Measurements from ENCODE around the gene AHCYL1. TPM values are rescaled to one million over a fixed set of nuclear protein-coding genes. Genes with fewer than 3 reads are reported as not detected.

Gene AHCYL1
- total and polyA plus RNA-seq, 2 donors (not counting 3 experiments of a cell fraction or from before 2014, with no cell fraction given): 49.2 to 74.2 TPM

- H3K9me3 ChIP-seq (replicated peaks; ENCODE audit: control insufficient read depth, insufficient read depth, low read length): no peaks in the 10 kb centered on the region
- H3K79me2 ChIP-seq (ENCODE audit: control insufficient read depth, insufficient read depth, low read length): no peaks in the 10 kb centered on the region
- no peak overlapping the region for H3K9ac ChIP-seq (replicated peaks; ENCODE audit: extremely low read depth, insufficient read depth, low read length)
- ChIA-PET POLR2A (no interaction called here), CTCF (interaction anchor here (1.7 kb wide), 1 partner anchor 9 kb away, joined by 4 read pairs; no protein-coding TSS in a partner anchor)
- DNase-seq (ENCODE audit: low read depth, low spot score): no peak
- H3K4me1 ChIP-seq (ENCODE audit: control insufficient read depth, extremely low read depth, insufficient read depth, low read length): no peaks in the 10 kb centered on the region
- no peaks in the 10 kb centered on the region for H3K27me3 ChIP-seq (ENCODE audit: control insufficient read depth in 2 of 2, insufficient read depth in 2 of 2, low read length in 2 of 2)
- no peak overlapping the region for H3K4me2 ChIP-seq (ENCODE audit: insufficient read depth, low read length)
- no peak overlapping the region for H2AFZ ChIP-seq (ENCODE audit: low read depth, low read length)
- FAIRE-seq: no peak
- intact Hi-C loops (cut with micrococcal nuclease): no loop called here
- H3K36me3 ChIP-seq (ENCODE audit: control insufficient read depth in 2 of 2, extremely low read depth in 1 of 2, insufficient read depth in 2 of 2, low read length in 2 of 2): peaks cover 21 to 71% of the 10 kb centered on the region in 2 experiments
- no TSS peak for BruUV-seq (replicated peaks)
- H3K9me1 ChIP-seq (replicated peaks; ENCODE audit: control insufficient read depth, extremely low read depth, insufficient read depth, low read length): no peaks in the 10 kb centered on the region
- no peak overlapping the region for H3K27ac ChIP-seq (ENCODE audit: insufficient read depth, low read depth, low read length)
- H3K4me3 ChIP-seq (replicated peaks in 1 of 3; ENCODE audit: insufficient read depth in 1 of 3, low read depth in 1 of 3, low read length in 3 of 3): no peak overlapping the region
- H4K20me1 ChIP-seq (replicated peaks; ENCODE audit: control insufficient read depth, extremely low read depth, insufficient read depth, low read length): no peaks in the 10 kb centered on the region
- dilution Hi-C loops (cut with MboI; ENCODE audit: extremely low pct_ligation_motif_present, low sequenced_read_pairs): no loop called here
- TF ChIP-seq MYC (IDR thresholded peaks at IDR 0.05; ENCODE audit: low read depth, low read length) (no peak), JUN (IDR thresholded peaks at IDR 0.05; ENCODE audit: borderline replicate concordance, insufficient read depth, insufficient read length, low read depth) (no peak), EZH2 (IDR thresholded peaks at IDR 0.05; ENCODE audit: borderline replicate concordance, low read depth, low read length, severe bottlenecking) (no peak), GATA2 (IDR thresholded peaks at IDR 0.05; ENCODE audit: insufficient read depth, insufficient read length, low read depth, low read length) (no peak), POLR2AphosphoS5 (IDR thresholded peaks at IDR 0.05; ENCODE audit: insufficient read depth, low read depth, low read length) (no peak), POLR2A (IDR thresholded peaks at IDR 0.05; ENCODE audit: low read depth, low read length) (no peak), FOS (IDR thresholded peaks at IDR 0.05; ENCODE audit: borderline replicate concordance, insufficient read depth, low read length) (no peak)
- TF ChIP-seq, protein P1, sequence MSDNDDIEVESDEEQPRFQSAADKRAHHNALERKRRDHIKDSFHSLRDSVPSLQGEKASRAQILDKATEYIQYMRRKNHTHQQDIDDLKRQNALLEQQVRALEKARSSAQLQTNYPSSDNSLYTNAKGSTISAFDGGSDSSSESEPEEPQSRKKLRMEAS (IDR thresholded peaks at IDR 0.05; ENCODE audit: insufficient read depth, insufficient read length): no peak
- TF ChIP-seq, protein P2, sequence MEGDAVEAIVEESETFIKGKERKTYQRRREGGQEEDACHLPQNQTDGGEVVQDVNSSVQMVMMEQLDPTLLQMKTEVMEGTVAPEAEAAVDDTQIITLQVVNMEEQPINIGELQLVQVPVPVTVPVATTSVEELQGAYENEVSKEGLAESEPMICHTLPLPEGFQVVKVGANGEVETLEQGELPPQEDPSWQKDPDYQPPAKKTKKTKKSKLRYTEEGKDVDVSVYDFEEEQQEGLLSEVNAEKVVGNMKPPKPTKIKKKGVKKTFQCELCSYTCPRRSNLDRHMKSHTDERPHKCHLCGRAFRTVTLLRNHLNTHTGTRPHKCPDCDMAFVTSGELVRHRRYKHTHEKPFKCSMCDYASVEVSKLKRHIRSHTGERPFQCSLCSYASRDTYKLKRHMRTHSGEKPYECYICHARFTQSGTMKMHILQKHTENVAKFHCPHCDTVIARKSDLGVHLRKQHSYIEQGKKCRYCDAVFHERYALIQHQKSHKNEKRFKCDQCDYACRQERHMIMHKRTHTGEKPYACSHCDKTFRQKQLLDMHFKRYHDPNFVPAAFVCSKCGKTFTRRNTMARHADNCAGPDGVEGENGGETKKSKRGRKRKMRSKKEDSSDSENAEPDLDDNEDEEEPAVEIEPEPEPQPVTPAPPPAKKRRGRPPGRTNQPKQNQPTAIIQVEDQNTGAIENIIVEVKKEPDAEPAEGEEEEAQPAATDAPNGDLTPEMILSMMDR (IDR thresholded peaks at IDR 0.05; ENCODE audit: extremely low read depth in 1 of 2, insufficient read depth in 1 of 2, low read depth in 1 of 2, low read length in 2 of 2): no peak
Observed at GRCh38 chr1:110043016-110043415, 58.5 kb downstream of the AHCYL1 start.
